Cardiac fibroblast (primary cell): ENCODE data around the gene CCNG2.

Experiments used
- DNase-seq, 2 donors: peaks; one replicate each; pipeline versions ENCODE4 v3.0.0 to v3.0.0-alpha.2; 2010; ENCODE audit warnings: low read depth in 2 of 2
- H3K4me3 ChIP-seq, 2 donors: replicated peaks in 1 of 2; 1 replicate in 1 of 2; 2 replicates in 1 of 2; pipeline ENCODE4 v1.5.1; 2011; ENCODE audit warnings: low read depth in 2 of 2, low read length in 2 of 2, mild to moderate bottlenecking in 2 of 2, moderate library complexity in 1 of 2
- TF ChIP-seq, protein P1 (sequence below): IDR thresholded peaks from one replicate; pipeline ENCODE4 v1.5.1; 2011; ENCODE audit warnings: low read depth, mild to moderate bottlenecking, low read length, inconsistent platforms

Gene CCNG2

DNA sequence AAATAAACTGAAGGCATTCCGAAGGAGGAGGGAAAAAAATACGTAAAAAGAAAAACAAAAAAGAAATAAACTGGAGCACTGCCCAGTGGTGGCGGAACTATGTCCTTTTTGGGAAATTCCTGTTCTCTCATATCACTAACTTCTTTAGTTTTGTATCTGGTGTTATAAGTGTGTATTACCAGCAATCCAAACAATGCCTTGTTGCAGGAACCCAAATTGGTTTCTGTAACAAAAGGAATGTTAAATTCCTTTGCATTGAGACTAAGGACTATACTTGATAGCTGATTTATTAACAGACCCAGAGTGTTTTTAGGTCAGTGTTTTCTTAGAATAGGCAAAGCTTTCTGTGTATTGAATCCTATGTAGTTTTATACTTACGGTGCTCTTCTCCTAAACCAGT is 6.6 kb downstream of the CCNG2 start:
- TF ChIP-seq, protein P1, sequence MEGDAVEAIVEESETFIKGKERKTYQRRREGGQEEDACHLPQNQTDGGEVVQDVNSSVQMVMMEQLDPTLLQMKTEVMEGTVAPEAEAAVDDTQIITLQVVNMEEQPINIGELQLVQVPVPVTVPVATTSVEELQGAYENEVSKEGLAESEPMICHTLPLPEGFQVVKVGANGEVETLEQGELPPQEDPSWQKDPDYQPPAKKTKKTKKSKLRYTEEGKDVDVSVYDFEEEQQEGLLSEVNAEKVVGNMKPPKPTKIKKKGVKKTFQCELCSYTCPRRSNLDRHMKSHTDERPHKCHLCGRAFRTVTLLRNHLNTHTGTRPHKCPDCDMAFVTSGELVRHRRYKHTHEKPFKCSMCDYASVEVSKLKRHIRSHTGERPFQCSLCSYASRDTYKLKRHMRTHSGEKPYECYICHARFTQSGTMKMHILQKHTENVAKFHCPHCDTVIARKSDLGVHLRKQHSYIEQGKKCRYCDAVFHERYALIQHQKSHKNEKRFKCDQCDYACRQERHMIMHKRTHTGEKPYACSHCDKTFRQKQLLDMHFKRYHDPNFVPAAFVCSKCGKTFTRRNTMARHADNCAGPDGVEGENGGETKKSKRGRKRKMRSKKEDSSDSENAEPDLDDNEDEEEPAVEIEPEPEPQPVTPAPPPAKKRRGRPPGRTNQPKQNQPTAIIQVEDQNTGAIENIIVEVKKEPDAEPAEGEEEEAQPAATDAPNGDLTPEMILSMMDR: no peak
- DNase-seq: no peak
- no peak overlapping the region for H3K4me3 ChIP-seq

DNA sequence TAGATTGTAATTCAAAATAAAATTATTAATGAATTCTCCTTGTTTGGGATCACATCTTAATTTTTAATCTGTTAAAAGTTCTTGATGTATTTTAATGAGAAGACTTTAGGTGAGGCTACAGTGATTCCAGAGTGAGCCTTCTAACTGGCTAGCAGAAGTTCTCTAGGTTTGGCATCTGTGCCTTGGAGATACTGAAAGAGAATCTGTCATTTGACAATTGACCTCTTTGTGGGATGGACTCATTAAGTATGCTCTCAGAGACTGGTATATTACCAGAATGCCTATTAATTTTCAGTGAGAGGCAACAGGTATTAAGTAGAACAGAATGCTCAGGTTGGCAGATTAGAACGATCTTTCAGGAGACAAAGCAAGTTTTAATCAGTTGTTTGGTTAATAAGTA is 10.2 kb downstream of the CCNG2 start:
- H3K4me3 ChIP-seq: no peak overlapping the region
- TF ChIP-seq, protein P1: no peak
- no peak for DNase-seq

DNA sequence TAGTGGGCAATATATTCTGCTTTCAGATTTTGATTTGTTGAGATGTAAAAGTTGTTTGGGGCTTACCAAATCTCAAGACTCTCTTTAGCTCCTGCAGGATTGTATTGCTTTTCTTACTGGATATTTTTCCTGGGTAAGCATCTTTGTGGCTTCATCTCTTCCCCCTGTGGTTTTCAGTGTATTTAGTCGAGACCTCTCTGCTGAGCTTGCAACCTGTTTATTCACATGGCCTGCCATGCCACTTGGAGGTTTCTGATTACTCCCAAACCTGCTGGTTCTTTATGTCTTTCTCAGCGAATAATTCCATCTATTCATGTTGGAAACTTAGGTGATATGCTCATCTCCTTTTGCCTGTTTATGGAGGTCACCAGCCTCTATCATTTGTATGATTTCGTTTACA is 10.9 kb downstream of the CCNG2 start:
- H3K4me3 ChIP-seq: no peak overlapping the region
- DNase-seq: no peak
- TF ChIP-seq, protein P1: no peak

DNA sequence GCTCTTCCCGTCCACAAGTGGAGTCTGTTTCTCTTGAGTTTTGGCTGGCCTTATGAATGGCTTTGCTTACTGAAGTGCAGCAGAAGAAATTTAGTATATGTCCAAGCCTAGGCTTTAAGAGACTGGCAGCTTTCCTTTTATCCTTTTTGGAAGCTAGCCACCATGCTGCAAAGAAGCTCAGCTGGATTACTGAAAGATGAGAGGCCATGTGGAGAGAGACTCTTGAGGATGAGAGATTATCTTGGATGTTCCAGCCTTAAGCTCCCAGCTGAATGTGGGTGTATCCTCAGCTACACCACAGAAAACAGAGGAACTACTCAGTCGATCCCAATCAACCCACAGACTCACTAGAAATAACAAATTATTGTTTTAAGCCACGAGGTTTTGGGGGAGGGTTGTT is 12.5 kb downstream of the CCNG2 start:
- no peak for DNase-seq
- TF ChIP-seq, protein P1: no peak
- H3K4me3 ChIP-seq: no peak overlapping the region

DNA sequence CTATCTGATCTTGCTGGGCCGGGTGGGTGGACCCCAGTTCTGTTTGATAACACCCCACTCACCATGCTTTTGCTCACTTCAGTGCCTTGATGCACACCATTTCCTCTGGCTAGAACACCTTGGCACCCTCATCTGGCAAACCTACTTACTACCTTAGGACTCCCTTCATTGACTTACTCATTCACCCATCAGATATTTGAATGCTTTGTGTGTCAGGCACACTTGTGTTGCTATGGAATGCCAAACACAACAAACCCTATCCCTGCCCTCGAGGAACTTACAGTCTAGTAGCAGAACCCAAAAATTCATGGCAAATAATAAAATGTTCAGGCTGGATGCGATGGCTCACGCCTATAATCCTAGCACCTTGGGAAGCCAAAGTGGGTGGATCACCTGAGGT is 13.9 kb downstream of the CCNG2 start:
- no peak for DNase-seq
- TF ChIP-seq, protein P1: no peak
- H3K4me3 ChIP-seq: no peak overlapping the region

DNA sequence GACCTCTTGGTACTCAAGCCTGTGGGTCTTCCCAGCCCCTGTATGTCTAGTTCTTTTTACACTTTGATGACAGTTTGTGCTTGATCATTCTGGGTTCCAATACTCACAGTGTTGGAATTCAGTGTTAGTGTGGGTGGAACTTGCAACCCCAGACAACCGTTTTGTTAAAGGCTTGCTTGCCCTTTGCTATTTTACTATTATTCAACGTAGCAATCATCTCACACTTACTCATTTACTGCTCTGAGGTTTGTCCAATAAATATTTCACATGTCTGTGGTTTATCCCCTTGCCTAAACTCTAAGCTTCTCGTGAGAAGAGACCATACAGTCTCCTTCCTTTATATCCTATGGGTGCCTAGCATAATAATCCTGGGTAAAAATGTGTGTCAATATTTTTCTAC is 15.3 kb downstream of the CCNG2 start:
- no peak overlapping the region for H3K4me3 ChIP-seq
- DNase-seq: peak; percentile 77 to 84
- TF ChIP-seq, protein P1: no peak

DNA sequence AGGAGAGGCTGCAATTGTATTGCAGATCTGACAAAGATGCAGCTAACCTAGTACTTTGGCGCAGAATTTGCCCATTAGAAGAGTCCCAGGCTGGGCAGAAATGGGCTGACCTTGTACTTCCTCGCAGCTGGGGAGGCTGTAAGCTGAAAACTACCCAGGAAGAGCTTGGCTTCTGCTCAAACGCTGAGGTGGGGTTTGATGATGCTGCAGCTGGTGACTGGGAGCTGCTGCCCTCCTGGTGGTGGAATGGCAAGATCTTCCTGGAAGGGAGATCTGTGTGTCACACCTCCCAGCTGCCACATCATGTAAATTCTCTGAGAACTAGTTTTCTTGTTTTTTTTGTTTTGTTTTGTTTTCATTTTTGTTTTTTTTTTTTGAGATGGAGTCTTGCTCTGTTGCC is 17.4 kb downstream of the CCNG2 start:
- TF ChIP-seq, protein P1: no peak
- H3K4me3 ChIP-seq: no peak overlapping the region
- DNase-seq: peak in 1 of 2 donors; percentile 25
